ENCODE data around the gene USP54.
A peak's percentile ranks its signal among the peaks of the same experiment; 100 is the strongest.
"Not testable (repeated sequence)": the region's sequence is repeated elsewhere in the genome, so short reads cannot be mapped to it uniquely, and the experiment has no call there.

The USP54 gene

DNA sequence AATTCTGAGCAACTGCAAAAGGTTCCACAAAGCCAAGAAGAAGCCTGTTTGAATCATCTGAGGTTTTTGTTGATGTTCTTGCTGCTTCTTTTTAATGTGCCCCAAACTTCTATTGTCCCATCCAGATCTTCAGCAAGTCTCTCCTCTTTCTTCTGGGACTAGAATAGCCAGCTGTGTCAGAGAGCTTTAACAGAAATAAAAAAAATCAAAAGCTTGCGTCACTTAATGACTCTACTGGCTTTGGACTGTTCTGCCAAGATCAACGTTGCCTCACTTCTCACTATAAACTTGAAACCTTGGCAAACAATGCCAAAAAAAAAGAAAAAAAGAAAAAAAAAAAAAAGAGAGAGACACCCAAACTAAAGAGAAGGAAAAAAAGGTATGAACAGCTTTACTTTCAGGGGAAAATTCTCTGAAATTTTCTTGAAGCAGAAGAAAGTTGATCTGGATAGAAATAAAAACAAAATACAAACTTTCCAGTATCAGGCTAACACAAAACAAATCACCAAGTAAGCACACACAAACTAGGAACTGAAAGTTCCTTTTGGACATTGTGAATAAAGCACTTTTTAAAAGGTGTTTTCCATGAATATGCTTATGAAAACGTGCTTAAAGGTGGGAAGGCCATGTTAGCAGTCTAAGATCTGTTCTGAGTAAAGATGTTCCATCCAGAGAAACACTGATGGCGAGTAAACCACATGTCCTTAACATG, 14.8 kb downstream of the USP54 start:
- TF ChIP-seq TAF1 (IDR thresholded peaks at IDR 0.05; ENCODE audit: low read depth, low read length) (no peak), POLR2AphosphoS5 (IDR thresholded peaks at IDR 0.05; ENCODE audit: low read depth, low read length) (no peak), SPI1 (IDR thresholded peaks at IDR 0.05; ENCODE audit: low read depth, low read length) (peak; percentile 80)
- DNase-seq (ENCODE audit: insufficient read length, low spot score) (no peak), FAIRE-seq (peak; percentile 50)

DNA sequence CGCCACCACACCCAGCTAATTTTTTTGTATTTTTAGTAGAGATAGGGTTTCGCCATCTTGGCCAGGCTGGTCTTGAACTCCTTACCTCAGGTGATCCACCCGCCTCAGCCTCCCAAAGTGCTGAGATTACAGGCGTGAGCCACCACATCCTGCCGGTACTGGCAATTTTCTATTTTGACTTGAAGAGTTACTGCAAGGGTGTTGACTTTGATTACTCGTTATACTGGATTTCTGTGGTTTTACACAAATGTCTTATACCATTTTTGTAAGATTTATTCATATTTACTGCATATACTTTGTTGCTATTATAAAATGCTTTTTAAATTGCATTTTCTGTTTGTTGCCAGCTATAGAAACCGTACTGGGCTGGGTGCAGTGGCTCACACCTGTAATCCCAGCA, 24.1 kb downstream of the USP54 start:
- not testable (repeated sequence) for FAIRE-seq; DNase-seq (ENCODE audit: insufficient read length, low spot score)

DNA sequence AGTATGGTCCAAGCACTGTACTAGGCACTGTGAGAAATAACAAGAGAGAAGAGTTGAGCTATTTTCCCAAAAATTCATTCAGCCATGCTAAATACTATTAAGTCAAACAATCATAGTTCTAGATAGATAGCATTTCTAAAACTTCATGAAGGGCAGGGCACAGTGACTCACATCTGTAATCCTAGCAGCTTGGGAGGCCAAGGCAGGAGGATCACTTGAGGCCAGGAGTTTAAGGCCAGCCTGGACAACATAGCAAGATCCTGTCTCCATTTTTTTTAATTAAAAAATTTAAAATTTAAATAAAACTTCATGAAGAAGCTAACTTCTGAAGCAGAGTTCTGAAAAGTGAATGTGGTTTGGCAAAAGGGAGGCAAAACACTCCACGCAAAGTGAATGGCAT, 29.9 kb downstream of the USP54 start:
- FAIRE-seq (no peak), DNase-seq (ENCODE audit: insufficient read length, low spot score) (no peak)
- TF ChIP-seq PAX5 (IDR thresholded peaks at IDR 0.05; ENCODE audit: insufficient read depth, low read length, severe bottlenecking) (no peak), POLR2A (IDR thresholded peaks at IDR 0.05; ENCODE audit: low read depth, low read length) (no peak), POLR2AphosphoS5 (IDR thresholded peaks at IDR 0.05; ENCODE audit: low read depth, low read length) (no peak), TAF1 (IDR thresholded peaks at IDR 0.05; ENCODE audit: low read depth, low read length) (no peak), POU2F2 (IDR thresholded peaks at IDR 0.05; ENCODE audit: low read depth, low read length) (no peak)

DNA sequence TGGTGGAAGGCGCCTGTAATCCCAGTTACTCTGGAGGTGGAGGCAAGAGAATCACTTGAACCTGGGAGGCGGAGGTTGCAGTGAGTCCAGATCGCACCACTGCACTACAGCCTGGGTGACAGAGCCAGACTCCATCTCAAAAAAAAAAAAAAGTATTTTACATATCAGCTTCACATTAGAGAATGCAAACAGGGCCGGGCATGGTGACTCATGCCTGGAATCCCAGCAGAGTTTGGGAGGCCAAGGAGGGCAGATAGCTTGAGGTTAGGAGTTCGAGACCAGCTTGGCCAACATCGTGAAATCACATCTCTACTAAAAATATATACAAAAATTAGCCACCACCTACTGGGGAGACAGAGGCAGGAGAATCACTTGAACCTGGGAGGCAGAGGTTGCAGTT, 31.6 kb downstream of the USP54 start:
- TF ChIP-seq PAX5 (IDR thresholded peaks at IDR 0.05; ENCODE audit: insufficient read depth, low read length, severe bottlenecking) (no peak), TAF1 (IDR thresholded peaks at IDR 0.05; ENCODE audit: low read depth, low read length) (no peak)
- DNase-seq (ENCODE audit: insufficient read length, low spot score) (no peak), FAIRE-seq (no peak)

DNA sequence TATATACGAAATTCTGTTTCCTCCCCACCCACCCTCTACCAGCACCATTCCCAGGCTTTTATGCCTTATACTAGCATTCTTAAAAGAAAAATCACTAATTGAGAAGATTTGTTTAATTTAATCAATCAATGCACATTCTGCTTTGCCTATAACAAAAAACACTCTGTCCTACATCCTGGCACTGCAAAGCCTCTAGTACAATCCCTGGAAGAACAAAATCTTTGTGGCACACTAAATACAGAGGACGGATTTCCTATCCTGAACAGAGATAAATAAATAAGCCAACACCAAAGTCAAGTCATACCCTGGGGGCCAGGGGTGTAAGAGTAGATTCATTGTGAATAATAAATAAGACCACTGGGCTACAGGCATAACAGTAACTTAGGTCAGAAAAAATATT, 34.3 kb downstream of the USP54 start:
- TF ChIP-seq POLR2AphosphoS5 (IDR thresholded peaks at IDR 0.05; ENCODE audit: low read depth, low read length) (no peak), TAF1 (IDR thresholded peaks at IDR 0.05; ENCODE audit: low read depth, low read length) (no peak), PAX5 (IDR thresholded peaks at IDR 0.05; ENCODE audit: insufficient read depth, low read length, severe bottlenecking) (no peak), SPI1 (IDR thresholded peaks at IDR 0.05; ENCODE audit: low read depth, low read length) (no peak), POLR2A (IDR thresholded peaks at IDR 0.05; ENCODE audit: low read depth, low read length) (no peak), POU2F2 (IDR thresholded peaks at IDR 0.05; ENCODE audit: low read depth, low read length) (no peak)
- DNase-seq (ENCODE audit: insufficient read length, low spot score): no peak
- no peak for FAIRE-seq

DNA sequence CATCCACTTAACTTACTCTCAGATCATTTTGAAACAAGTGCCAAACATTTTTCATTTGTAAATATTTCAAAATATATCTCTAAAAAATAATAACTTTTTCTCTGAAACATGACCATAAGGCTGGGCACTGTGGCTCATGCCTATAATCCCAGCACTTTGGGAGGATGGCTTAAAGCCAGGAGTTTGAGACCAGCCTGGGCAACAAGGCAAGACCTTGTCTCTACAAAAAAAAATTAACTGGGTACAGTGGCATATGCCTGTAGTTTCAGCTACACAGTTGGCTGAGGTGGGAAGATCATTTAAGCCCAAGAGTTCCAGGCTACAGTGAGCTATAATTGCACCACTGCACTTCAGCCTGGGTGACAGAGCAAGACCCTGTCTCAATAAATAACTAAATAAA, 36.4 kb downstream of the USP54 start:
- FAIRE-seq: no peak
- no peak for TF ChIP-seq POLR2A (IDR thresholded peaks at IDR 0.05; ENCODE audit: low read depth, low read length)
- TF ChIP-seq PAX5 (IDR thresholded peaks at IDR 0.05; ENCODE audit: insufficient read depth, low read length, severe bottlenecking): no peak
- no peak for TF ChIP-seq POLR2AphosphoS5 (IDR thresholded peaks at IDR 0.05; ENCODE audit: low read depth, low read length)
- no peak for TF ChIP-seq POU2F2 (IDR thresholded peaks at IDR 0.05; ENCODE audit: low read depth, low read length)
- TF ChIP-seq TAF1 (IDR thresholded peaks at IDR 0.05; ENCODE audit: low read depth, low read length): no peak
- TF ChIP-seq SPI1 (IDR thresholded peaks at IDR 0.05; ENCODE audit: low read depth, low read length): no peak
- no peak for DNase-seq (ENCODE audit: insufficient read length, low spot score)

DNA sequence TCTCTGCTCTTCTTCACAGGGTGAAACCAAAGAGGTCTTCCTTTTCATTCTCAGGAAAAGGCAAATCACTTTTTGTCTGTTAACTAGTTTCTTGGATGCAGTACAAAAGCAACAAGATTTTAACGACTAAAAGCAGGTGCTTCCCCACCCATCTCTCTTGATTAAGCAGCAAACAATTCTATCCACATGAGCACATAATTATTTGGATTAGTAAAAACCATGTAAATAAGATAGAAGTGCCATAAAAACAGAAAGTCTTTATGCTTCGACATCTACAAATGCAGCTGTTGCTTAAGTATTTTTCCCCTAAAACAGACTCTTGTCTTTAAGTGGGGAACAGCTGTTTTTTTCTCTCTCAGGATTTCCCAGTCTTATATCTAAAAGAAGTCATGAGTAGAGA, 37.4 kb downstream of the USP54 start:
- FAIRE-seq: no peak
- TF ChIP-seq TAF1 (IDR thresholded peaks at IDR 0.05; ENCODE audit: low read depth, low read length) (no peak), POLR2AphosphoS5 (IDR thresholded peaks at IDR 0.05; ENCODE audit: low read depth, low read length) (no peak), PAX5 (IDR thresholded peaks at IDR 0.05; ENCODE audit: insufficient read depth, low read length, severe bottlenecking) (no peak), SPI1 (IDR thresholded peaks at IDR 0.05; ENCODE audit: low read depth, low read length) (no peak), POLR2A (IDR thresholded peaks at IDR 0.05; ENCODE audit: low read depth, low read length) (no peak), POU2F2 (IDR thresholded peaks at IDR 0.05; ENCODE audit: low read depth, low read length) (no peak)
- DNase-seq (ENCODE audit: insufficient read length, low spot score): no peak

DNA sequence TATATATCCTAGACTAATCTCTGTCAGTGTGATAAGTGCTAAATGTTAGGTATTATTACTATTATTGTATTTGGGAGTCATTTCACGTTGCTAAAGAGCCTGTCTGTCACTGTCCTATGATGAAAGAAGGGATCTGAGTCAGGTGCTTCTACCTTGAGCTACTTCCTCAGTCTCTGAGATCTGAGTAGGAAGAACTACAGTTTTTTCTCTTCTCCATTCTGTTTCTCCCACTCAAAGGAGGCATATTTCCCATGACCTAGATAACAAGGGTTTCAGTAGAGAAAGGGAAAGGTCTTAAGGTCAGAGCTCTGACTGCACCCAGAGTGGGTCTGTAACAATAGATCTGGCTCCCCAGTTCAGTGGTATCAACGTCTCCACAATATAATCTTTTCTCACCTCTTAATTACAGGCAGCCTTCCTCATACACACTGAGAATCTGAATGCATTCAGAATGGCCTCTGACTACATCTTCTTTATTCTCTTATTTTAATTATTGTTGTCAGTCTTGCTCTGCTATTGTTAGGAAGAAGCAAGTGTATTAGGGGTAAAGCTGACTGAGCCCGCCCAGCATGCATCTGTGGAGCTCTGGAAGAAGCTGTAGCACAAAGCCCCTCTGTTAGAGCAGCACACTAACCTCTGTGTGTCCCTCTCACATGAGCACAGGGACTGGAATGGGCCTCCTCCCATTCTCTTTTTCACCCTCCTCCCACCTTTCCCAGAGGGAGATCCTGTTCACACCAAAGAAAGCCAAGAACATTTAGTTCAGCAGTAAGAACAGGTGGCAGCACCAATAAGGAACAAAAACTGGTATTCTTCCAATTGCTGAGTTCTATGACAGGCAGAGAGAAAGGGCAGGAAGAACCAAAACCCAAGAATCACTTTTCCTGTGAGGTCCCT, 38.1 kb downstream of the USP54 start:
- FAIRE-seq: no peak
- no peak for DNase-seq (ENCODE audit: insufficient read length, low spot score)
- TF ChIP-seq POU2F2 (IDR thresholded peaks at IDR 0.05; ENCODE audit: low read depth, low read length) (no peak), TAF1 (IDR thresholded peaks at IDR 0.05; ENCODE audit: low read depth, low read length) (no peak), POLR2A (IDR thresholded peaks at IDR 0.05; ENCODE audit: low read depth, low read length) (no peak), SPI1 (IDR thresholded peaks at IDR 0.05; ENCODE audit: low read depth, low read length) (no peak), PAX5 (IDR thresholded peaks at IDR 0.05; ENCODE audit: insufficient read depth, low read length, severe bottlenecking) (no peak), POLR2AphosphoS5 (IDR thresholded peaks at IDR 0.05; ENCODE audit: low read depth, low read length) (no peak)

DNA sequence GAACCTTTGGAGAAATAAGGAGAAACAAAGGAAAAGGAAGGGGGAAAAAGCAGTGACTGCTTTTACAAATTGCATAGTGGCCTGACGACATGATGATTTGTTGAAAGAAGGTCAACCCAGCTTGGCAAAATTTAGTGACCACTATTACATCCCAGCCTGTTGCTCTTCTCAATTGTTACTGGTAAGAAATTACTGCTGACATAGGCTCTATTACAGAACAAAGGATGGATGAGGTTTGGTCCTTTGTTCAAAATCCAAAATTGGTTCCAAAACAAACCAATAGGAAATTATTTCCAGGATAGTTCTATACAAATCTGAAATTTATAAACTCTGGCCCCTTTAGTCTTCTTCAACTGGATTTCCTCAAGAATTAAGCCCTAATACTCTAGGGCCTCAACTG, 39.6 kb downstream of the USP54 start:
- TF ChIP-seq POU2F2 (IDR thresholded peaks at IDR 0.05; ENCODE audit: low read depth, low read length) (no peak), POLR2AphosphoS5 (IDR thresholded peaks at IDR 0.05; ENCODE audit: low read depth, low read length) (no peak), PAX5 (IDR thresholded peaks at IDR 0.05; ENCODE audit: insufficient read depth, low read length, severe bottlenecking) (no peak), POLR2A (IDR thresholded peaks at IDR 0.05; ENCODE audit: low read depth, low read length) (no peak), TAF1 (IDR thresholded peaks at IDR 0.05; ENCODE audit: low read depth, low read length) (no peak), SPI1 (IDR thresholded peaks at IDR 0.05; ENCODE audit: low read depth, low read length) (no peak)
- DNase-seq (ENCODE audit: insufficient read length, low spot score) (no peak), FAIRE-seq (no peak)

DNA sequence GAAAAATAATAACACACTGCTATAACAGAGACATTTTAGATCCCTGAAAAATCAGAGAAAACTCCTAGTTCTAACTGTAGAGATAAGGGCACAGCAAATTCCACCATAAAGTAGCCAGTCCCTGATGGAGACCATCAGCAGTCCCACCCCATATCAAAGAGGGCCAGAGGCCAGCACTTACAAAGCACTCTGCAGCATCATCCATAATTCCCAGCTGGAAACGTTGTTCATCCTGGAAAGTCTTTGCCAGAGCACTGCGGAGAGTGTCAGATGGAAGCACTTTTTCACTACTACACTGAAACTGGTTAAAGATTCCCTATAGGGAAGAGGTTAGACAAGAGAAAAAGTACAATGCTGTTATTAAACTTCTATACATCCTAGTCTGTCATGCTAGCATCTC, 45.8 kb downstream of the USP54 start:
- TF ChIP-seq POLR2A (IDR thresholded peaks at IDR 0.05; ENCODE audit: low read depth, low read length) (no peak), POU2F2 (IDR thresholded peaks at IDR 0.05; ENCODE audit: low read depth, low read length) (no peak), TAF1 (IDR thresholded peaks at IDR 0.05; ENCODE audit: low read depth, low read length) (no peak), POLR2AphosphoS5 (IDR thresholded peaks at IDR 0.05; ENCODE audit: low read depth, low read length) (no peak), PAX5 (IDR thresholded peaks at IDR 0.05; ENCODE audit: insufficient read depth, low read length, severe bottlenecking) (no peak), SPI1 (IDR thresholded peaks at IDR 0.05; ENCODE audit: low read depth, low read length) (no peak)
- DNase-seq (ENCODE audit: insufficient read length, low spot score) (no peak), FAIRE-seq (no peak)

Measured in GM12891 (cell line).